OCI-LY3 (cell line): ENCODE results near the gene IP6K2.

ENCODE experiments used
- CTCF ChIP-seq: fragments of 200-600, 300-600 bp; sonication (generic); IDR thresholded peaks from 2 replicates; pipeline ENCODE4 v1.5.1; 2014; ENCODE audit warnings: antibody characterized with exemption, low read length, low read depth
- EZH2phosphoT487 ChIP-seq: fragments of 200-600 bp; shearing (Covaris generic); IDR thresholded peaks from 2 replicates; pipeline ENCODE4 v1.6.1; 2018; ENCODE audit warnings: antibody characterized with exemption, mixed run types, low read depth

- TF ChIP-seq CTCF (no peak), EZH2phosphoT487 (no peak)
Measured at GRCh38 chr3:48681974-48682610, 34.9 kb downstream of the IP6K2 start.
